ENCODE results near the gene XYLT1. TPM values are rescaled to one million over a fixed set of nuclear protein-coding genes. Genes with fewer than 3 reads are reported as not detected.
A peak's percentile ranks its signal among the peaks of the same experiment; 100 is the strongest.

XYLT1 gene
- total RNA-seq, 4 donors from 2014 or later = 6.6 to 17.2 (median 10.0) TPM

GRCh38 chr16:17467923-17468540 lies 2.7 kb downstream of the XYLT1 start:
- Histone ChIP-seq H3K27ac (peak overlapping the region in 1 of 4 donors; percentile 7), H3K4me1 (peaks cover 23 to 50% (median 25%) of the 10 kb centered on the region in 3 donors), H3K36me3 (peaks cover 0 to 5% (median 0%) of the 10 kb centered on the region in 3 donors), H3K9me3 (no peaks in the 10 kb centered on the region), H3K4me3 (peak overlapping the region in 2 of 4 donors; percentile 75 to 82), H3K27me3 (peaks cover 0 to 9% (median 0%) of the 10 kb centered on the region in 4 donors)
- TF ChIP-seq CTCF (IDR thresholded peaks at IDR 0.05) (peak; percentile 46 to 72 (median 62)), POLR2A (IDR thresholded peaks at IDR 0.05) (no peak)
- WGBS, 2 donors = 41 to 51% methylated on average over 4 to 6 of the region's 6 CpGs
- intact Hi-C loops (cut with DNase I) = loop anchor here (10.0 kb wide), 1 partner anchor 603 kb away; no protein-coding TSS in a partner anchor
- DNase-seq = no peak

- H3K9me3 ChIP-seq = no peaks in the 10 kb centered on the region
- peaks cover 23 to 50% (median 25%) of the 10 kb centered on the region in 3 donors for H3K4me1 ChIP-seq
- TF ChIP-seq CTCF (IDR thresholded peaks at IDR 0.05) = no peak
- no peak for TF ChIP-seq POLR2A (IDR thresholded peaks at IDR 0.05)
- DNase-seq = no peak
- intact Hi-C loops (cut with DNase I) = loop anchor here (10.0 kb wide), 1 partner anchor 602 kb away; no protein-coding TSS in a partner anchor
- no peak overlapping the region for H3K27ac ChIP-seq
- H3K36me3 ChIP-seq = peaks cover 0 to 5% (median 0%) of the 10 kb centered on the region in 3 donors
- WGBS, 2 donors = 69 to 80% methylated on average over 8 of the region's 8 CpGs
- peaks cover 0 to 9% (median 0%) of the 10 kb centered on the region in 4 donors for H3K27me3 ChIP-seq
- no peak overlapping the region for H3K4me3 ChIP-seq
Measured at GRCh38 chr16:17466876-17467275, 3.9 kb downstream of the XYLT1 start.

- no peak overlapping the region for H3K27ac ChIP-seq
- WGBS, 2 donors = 85 to 87% methylated on average over 6 of the region's 6 CpGs
- H3K4me3 ChIP-seq = no peak overlapping the region
- intact Hi-C loops (cut with DNase I) = loop anchor here (10.0 kb wide), 1 partner anchor 601 kb away; no protein-coding TSS in a partner anchor
- DNase-seq = no peak
- TF ChIP-seq CTCF (IDR thresholded peaks at IDR 0.05) (no peak), POLR2A (IDR thresholded peaks at IDR 0.05) (no peak)
- H3K36me3 ChIP-seq = peaks cover 0 to 5% (median 0%) of the 10 kb centered on the region in 3 donors
- H3K27me3 ChIP-seq = peaks cover 0 to 9% (median 0%) of the 10 kb centered on the region in 4 donors
- peaks cover 23 to 46% (median 28%) of the 10 kb centered on the region in 3 donors for H3K4me1 ChIP-seq
- no peaks in the 10 kb centered on the region for H3K9me3 ChIP-seq
Measured at GRCh38 chr16:17465460-17465859, 5.3 kb downstream of the XYLT1 start.

GRCh38 chr16:17463335-17463734 lies 7.4 kb downstream of the XYLT1 start:
- 71 to 90% methylated on average over 2 of the region's 2 CpGs for WGBS, 2 donors
- intact Hi-C loops (cut with DNase I) = loop anchor here (10.0 kb wide), 1 partner anchor 599 kb away; no protein-coding TSS in a partner anchor
- Histone ChIP-seq H3K36me3 (peaks cover 0 to 5% (median 0%) of the 10 kb centered on the region in 3 donors), H3K4me3 (no peak overlapping the region), H3K4me1 (peaks cover 16 to 39% (median 20%) of the 10 kb centered on the region in 3 donors), H3K9me3 (no peaks in the 10 kb centered on the region), H3K27me3 (peaks cover 0 to 3% (median 0%) of the 10 kb centered on the region in 4 donors), H3K27ac (no peak overlapping the region)
- no peak for DNase-seq
- TF ChIP-seq POLR2A (IDR thresholded peaks at IDR 0.05) = no peak
- no peak for TF ChIP-seq CTCF (IDR thresholded peaks at IDR 0.05)

Data from esophagus squamous epithelium (tissue), 5 donors.